Osteoblast (primary cell): ENCODE measurements around the gene NPPA. TPM values are rescaled to one million over a fixed set of nuclear protein-coding genes. Genes with fewer than 3 reads are reported as not detected.
"Not testable (repeated sequence)": the region's sequence is repeated elsewhere in the genome, so short reads cannot be mapped to it uniquely, and the experiment has no call there.

ENCODE experiments used
- DNase-seq: peaks from one replicate; pipeline ENCODE4 v3.0.0; 2011; ENCODE audit warnings: low spot score, mixed read lengths; ENCODE audit not compliant: insufficient read length; ENCODE audit errors: missing footprints
- H2AFZ ChIP-seq: 2 replicates; pipeline ENCODE4 v1.6.0; 2011; ENCODE audit warnings: mild to moderate bottlenecking, low read length
- H3K27ac ChIP-seq: 2 replicates; pipeline ENCODE4 v1.5.1; 2011; ENCODE audit warnings: mild to moderate bottlenecking, low read depth, low read length, moderate library complexity
- H3K27me3 ChIP-seq: 2 replicates; pipeline ENCODE4 v1.6.0; 2012; ENCODE audit warnings: mild to moderate bottlenecking, control low read depth, inconsistent platforms, low read length, moderate library complexity; ENCODE audit not compliant: insufficient read depth
- H3K36me3 ChIP-seq: 2 replicates; pipeline ENCODE4 v1.5.1; 2011; ENCODE audit warnings: mild to moderate bottlenecking, low read length, control low read depth, moderate library complexity; ENCODE audit not compliant: insufficient read depth
- H3K4me1 ChIP-seq: 2 replicates; pipeline ENCODE4 v1.5.1; 2011; ENCODE audit warnings: mild to moderate bottlenecking, low read length, control low read depth, moderate library complexity; ENCODE audit not compliant: insufficient read depth
- H3K4me2 ChIP-seq: 2 replicates; pipeline ENCODE4 v1.6.0; 2011; ENCODE audit warnings: mild to moderate bottlenecking, low read length; ENCODE audit not compliant: insufficient read depth
- H3K4me3 ChIP-seq: fragments of 200-600 bp; sonication (generic); 3 replicates; pipeline ENCODE4 v1.5.1; 2012; ENCODE audit warnings: mild to moderate bottlenecking, low read length, inconsistent platforms; ENCODE audit not compliant: insufficient read depth
- H3K79me2 ChIP-seq: 2 replicates; pipeline ENCODE4 v1.6.0; 2012; ENCODE audit warnings: mild to moderate bottlenecking, low read length, control low read depth, inconsistent platforms; ENCODE audit not compliant: insufficient read depth
- H3K9me3 ChIP-seq: 2 replicates; pipeline ENCODE4 v1.5.1; 2011; ENCODE audit warnings: low read depth, low read length, control low read depth
- H4K20me1 ChIP-seq: 2 replicates; pipeline ENCODE4 v1.6.0; 2012; ENCODE audit warnings: mild to moderate bottlenecking, low read length, control low read depth; ENCODE audit not compliant: insufficient read depth
- total RNA-seq: library from RNA; depleted of rRNA; stranded (reverse); fragments of >200 nt; gene quantifications from 2 replicates; pipeline ENCODE4 v1.2.3, GENCODE V29; 2012
- TF ChIP-seq, protein P1 (sequence below): IDR thresholded peaks from 2 replicates; pipeline ENCODE4 v1.5.1; 2011; ENCODE audit warnings: mild to moderate bottlenecking, low read depth, low read length, moderate library complexity; ENCODE audit errors: extremely low read depth

NPPA gene
- not detected in 2 replicates for total RNA-seq

DNA sequence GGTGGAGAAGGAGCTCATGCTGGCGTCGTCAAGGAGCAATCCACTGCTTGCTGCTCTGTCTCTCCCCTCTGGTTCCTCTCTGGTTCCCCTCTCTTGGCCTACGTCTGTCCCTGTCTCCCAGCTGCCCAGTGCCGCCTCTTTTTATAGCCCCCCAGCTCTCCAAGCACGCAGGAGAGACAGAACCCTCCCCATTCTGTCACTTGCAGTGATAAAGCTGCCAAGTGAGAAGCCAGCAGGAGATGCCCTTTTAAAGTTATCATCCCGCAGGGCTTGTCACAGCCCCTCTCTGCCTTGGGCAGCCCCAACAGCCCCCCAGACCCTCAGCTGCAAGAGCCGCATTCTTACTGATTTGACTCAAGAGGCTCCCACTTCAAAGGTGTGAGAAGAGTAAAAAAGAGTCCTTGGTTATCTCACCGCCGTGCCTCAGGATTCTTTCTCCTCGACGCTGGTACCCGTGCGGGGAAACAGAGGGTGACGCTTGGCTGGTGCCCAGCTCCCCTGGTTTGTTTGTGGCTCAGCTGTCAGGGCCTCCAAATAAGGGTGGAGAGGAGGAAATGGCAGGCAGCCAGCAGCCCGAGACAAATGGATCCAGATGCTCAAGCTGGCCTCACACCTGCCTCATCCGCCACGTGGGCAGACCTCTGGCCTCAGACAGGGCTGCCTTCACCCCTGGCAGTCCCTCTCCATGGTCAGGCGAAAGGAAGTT lies at the start of gene NPPA:
NPPA (minus strand) TSS at position 117 of the 706 bp plus-strand sequence; CDS start at position 18, 99 bp downstream.
- Histone ChIP-seq H3K4me3 (no peak within 1 kb of the TSS), H3K36me3 (peaks cover 20% of the 10 kb centered on the region), H3K4me2 (no peak within 1 kb of the TSS), H3K27me3 (no peaks in the 10 kb centered on the region), H3K4me1 (no peaks in the 10 kb centered on the region), H3K27ac (no peak within 1 kb of the TSS), H3K79me2 (no peaks in the 10 kb centered on the region), H4K20me1 (peaks cover 13% of the 10 kb centered on the region), H2AFZ (no peak within 1 kb of the TSS), H3K9me3 (no peaks in the 10 kb centered on the region)
- TF ChIP-seq, protein P1, sequence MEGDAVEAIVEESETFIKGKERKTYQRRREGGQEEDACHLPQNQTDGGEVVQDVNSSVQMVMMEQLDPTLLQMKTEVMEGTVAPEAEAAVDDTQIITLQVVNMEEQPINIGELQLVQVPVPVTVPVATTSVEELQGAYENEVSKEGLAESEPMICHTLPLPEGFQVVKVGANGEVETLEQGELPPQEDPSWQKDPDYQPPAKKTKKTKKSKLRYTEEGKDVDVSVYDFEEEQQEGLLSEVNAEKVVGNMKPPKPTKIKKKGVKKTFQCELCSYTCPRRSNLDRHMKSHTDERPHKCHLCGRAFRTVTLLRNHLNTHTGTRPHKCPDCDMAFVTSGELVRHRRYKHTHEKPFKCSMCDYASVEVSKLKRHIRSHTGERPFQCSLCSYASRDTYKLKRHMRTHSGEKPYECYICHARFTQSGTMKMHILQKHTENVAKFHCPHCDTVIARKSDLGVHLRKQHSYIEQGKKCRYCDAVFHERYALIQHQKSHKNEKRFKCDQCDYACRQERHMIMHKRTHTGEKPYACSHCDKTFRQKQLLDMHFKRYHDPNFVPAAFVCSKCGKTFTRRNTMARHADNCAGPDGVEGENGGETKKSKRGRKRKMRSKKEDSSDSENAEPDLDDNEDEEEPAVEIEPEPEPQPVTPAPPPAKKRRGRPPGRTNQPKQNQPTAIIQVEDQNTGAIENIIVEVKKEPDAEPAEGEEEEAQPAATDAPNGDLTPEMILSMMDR, result no peak
- no peak for DNase-seq

DNA sequence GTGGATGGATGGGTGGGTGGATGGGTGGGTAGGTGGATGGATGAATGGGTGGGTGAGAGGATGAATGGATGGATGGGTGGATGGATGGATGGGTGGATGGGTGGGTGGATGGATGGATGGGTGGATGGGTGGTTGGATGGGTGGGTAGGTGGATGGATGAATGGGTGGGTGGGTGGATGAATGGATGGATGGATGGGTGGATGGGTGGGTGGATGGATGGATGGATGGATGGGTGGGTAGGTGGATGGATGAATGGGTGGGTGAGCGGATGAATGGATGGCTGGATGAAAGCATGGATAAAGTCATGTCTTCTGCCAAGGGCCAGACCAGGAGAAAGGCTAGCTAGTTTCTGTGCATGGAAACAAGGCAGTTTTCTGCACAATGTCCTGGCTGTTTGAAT lies 46.9 kb upstream of the NPPA start:
- H3K36me3 ChIP-seq, H4K20me1 ChIP-seq, H3K9me3 ChIP-seq, H2AFZ ChIP-seq, H3K4me3 ChIP-seq, H3K79me2 ChIP-seq, H3K4me1 ChIP-seq, DNase-seq, H3K4me2 ChIP-seq, H3K27ac ChIP-seq: not testable (repeated sequence)
- peaks cover 28% of the 10 kb centered on the region for H3K27me3 ChIP-seq

DNA sequence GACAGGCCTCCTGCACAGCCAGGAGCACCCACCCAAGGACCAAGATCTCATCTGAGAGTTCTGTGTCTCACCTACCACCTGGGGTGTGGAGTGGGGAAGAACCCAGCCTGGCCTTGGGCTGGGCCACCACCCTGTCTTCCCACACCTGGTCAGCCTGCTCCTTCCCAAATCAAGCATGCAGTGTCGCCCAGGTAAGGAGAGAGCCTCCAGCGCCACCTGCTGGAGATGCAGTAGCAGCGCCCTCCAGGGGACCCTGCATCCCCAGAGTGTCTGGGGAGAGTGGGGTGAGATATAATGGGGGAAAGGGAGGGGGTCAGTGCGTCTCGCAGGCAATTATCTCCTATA lies 46.3 kb upstream of the NPPA start:
- Histone ChIP-seq H3K4me1 (no peaks in the 10 kb centered on the region), H3K27me3 (peaks cover 22% of the 10 kb centered on the region), H3K79me2 (no peaks in the 10 kb centered on the region), H2AFZ (no peak overlapping the region), H3K27ac (no peak overlapping the region), H3K9me3 (no peaks in the 10 kb centered on the region), H3K36me3 (no peaks in the 10 kb centered on the region), H3K4me2 (no peak overlapping the region), H3K4me3 (no peak overlapping the region), H4K20me1 (peaks cover 4% of the 10 kb centered on the region)
- TF ChIP-seq, protein P1, result peak; percentile 87
- DNase-seq, result peak; percentile 92

DNA sequence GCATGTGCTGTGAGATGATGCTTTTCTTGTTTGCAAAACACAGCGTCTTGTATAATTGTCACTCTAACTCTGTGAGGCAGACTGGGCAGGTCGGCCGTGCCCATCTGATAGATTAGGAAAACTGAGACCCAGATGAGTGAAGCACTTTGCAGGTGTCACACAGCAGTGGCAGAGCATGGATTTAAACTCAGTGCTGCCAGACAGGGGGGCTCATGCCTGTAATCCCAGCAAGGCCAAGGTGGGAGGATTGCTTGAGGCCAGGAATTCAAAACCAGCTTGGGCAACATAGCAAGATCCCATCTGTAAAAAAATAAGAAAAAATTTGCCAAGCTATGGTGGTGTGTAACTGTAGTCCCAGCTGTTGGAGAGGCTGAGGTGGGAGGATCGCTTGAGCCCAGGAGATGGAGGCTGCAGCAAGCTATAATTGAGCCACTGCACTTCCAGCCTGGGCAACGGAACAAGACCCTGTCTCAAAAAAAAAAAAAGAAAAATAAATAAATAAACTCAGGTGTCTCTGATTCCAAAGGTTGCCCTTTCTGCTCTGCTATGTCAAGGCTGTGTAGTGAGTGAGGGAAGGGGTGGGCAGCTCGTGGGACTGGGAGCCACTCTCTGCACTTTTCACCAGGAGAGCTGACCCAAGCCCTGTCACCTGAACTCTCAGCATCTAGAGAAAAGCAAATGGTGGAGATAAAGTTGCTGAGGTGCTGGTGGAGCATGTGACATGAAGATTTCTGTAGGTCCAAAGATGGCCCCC lies 44.0 kb upstream of the NPPA start:
- H2AFZ ChIP-seq, result no peak overlapping the region
- H3K27ac ChIP-seq, result no peak overlapping the region
- H3K9me3 ChIP-seq, result no peaks in the 10 kb centered on the region
- no peak overlapping the region for H3K4me2 ChIP-seq
- H3K36me3 ChIP-seq, result no peaks in the 10 kb centered on the region
- H3K27me3 ChIP-seq, result peaks cover 5% of the 10 kb centered on the region
- TF ChIP-seq, protein P1, result no peak
- H4K20me1 ChIP-seq, result peaks cover 4% of the 10 kb centered on the region
- H3K79me2 ChIP-seq, result no peaks in the 10 kb centered on the region
- no peaks in the 10 kb centered on the region for H3K4me1 ChIP-seq
- DNase-seq, result peak; percentile 67
- no peak overlapping the region for H3K4me3 ChIP-seq
